Hippocampal formation (tissue), 2 donors: ENCODE data around the gene ASIP.
"Not testable (repeated sequence)": the region's sequence is repeated elsewhere in the genome, so short reads cannot be mapped to it uniquely, and the experiment has no call there.

ENCODE experiments used
- DNase-seq, 2 donors: peaks; one replicate each; lab custom pipeline; 2025; lab: John Stamatoyannopoulos, UW

Gene ASIP

DNA sequence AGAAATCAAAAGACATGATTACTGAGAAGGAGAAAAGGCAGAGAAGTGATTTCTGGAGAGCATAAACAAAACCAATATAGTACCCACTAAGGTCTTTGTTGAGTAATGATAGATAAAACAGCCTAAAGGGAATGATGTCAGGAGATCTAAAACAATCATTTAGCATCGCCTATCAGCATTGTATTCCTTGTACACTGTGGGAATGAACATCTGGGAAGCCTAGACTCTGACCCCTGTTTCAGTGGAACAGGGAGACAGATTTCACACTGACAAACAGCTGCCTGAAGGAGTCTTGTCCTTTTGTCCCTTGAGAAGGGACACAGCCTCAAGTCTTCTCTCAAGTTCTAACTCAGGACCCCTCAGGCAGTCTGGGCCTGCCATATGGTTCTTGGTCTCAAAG is 1.7 kb downstream of the ASIP start:
- DNase-seq = no peak

DNA sequence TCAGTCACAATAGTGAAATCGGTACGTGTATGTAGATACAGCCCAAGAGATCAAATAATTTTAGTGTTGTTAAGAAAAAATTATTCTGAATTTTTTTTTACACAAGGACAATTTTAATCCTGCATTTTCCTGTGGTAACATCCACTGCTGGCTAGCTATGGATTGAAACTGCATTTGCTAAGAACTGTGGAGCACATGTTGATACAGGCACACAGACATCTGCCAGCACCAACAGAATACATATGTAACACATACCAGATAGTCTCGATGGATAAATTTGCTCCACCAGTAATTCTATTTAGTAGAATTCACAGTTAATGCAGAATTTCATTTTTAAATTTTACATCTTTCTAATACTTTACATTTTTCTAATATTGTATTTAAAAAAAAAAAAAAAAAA is 2.2 kb downstream of the ASIP start:
- DNase-seq = no peak

- DNase-seq = no peak
Measured at GRCh38 chr20:34246126-34246626, 5.0 kb downstream of the ASIP start.

GRCh38 chr20:34249291-34249690 is 8.1 kb downstream of the ASIP start:
- DNase-seq = no peak

DNA sequence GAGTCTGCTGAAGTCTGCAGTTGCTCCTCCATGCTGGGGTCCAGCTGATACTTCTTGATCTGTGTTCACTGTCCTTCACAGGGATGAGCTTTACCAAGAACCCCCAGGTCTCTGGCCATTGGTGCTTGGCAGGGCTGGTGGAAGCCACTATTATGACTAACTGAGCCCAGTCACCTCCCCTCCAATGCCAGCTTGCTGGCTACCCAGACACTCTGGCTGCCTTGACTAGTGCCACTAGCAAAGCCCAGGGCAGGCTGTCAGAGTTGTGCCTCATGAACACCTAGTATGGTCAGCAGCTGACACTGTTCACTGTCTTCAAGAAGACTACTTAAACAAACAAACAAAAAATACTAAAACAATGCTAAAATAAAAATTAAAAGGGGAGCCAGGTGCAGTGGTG is 8.8 kb downstream of the ASIP start:
- no peak for DNase-seq

DNA sequence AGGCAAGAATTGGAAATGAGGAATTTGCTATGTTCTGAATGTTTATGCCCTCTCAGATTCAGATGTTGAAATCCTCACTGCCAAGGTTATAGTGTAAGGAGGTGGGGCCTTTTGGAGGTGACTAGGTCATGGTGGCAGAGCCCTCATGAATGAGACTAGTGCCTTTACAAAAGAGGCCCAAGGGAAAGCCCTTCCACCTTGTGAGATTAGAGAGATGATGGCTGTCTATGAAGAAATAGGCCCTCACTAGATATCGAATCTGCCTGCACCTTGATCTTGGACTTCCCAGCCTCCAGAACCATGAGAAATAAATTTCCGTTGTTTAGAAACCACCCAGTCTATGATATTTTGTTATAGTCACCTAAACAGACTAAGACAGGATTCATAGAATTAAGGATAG is 10.4 kb downstream of the ASIP start:
- no peak for DNase-seq

DNA sequence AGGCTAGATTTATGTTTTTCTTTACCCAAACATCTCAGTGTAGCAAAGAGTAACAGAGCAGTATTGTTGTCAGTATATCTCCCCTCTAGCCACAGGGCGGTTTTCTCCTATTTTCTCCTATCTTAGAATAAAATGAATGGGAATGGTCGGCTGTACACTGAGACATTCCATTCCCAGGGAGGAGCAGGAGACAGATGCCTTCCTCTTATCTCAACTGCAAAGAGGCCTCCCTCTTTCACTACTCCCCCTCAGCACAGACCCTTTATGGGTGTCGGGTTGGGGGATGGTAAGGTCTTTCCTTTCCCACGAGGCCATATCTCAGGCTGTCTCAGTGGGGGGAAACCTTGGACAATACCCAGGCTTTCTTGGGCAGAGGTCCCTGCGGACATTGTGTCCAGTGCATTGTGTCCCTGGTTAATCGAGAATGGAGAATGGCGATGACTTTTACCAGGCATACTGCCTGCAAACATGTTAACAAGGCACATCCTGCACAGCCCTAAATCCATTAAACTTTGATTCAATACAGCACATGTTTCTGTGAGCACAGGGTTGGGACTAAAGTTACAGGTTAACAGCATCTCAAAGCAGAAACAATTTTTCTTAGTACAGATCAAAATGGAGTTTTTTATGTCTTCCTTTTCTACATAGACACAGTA is 11.3 kb downstream of the ASIP start:
- DNase-seq = not testable (repeated sequence)

- DNase-seq = no peak
Measured at GRCh38 chr20:34254979-34255378, 13.8 kb downstream of the ASIP start.

DNA sequence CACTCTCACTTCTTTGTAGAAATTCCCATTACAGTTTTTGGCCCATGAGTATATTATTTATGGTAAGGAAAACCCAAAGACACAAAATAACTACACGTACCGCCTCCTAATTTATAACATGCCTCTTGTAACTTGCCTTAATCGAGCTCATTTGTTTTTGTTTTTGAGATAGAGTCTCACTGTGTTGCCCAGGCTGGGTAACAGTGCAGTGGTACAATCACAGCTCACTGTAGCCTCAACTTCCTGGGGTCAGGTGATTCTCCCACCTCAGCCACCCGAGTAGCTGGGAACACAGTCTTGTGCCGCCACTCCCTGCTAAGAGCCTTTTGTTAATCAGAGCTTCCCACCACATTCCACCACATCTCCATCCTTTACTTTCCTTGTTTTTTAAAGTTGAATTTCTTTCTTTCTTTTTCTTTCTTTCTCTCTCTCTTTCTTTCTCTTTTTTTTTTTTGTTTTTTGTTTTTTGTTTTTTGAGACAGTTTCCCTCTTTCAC is 15.5 kb downstream of the ASIP start:
- DNase-seq = no peak

GRCh38 chr20:34260208-34260942 is 19.2 kb downstream of the ASIP start:
- DNase-seq = no peak

DNA sequence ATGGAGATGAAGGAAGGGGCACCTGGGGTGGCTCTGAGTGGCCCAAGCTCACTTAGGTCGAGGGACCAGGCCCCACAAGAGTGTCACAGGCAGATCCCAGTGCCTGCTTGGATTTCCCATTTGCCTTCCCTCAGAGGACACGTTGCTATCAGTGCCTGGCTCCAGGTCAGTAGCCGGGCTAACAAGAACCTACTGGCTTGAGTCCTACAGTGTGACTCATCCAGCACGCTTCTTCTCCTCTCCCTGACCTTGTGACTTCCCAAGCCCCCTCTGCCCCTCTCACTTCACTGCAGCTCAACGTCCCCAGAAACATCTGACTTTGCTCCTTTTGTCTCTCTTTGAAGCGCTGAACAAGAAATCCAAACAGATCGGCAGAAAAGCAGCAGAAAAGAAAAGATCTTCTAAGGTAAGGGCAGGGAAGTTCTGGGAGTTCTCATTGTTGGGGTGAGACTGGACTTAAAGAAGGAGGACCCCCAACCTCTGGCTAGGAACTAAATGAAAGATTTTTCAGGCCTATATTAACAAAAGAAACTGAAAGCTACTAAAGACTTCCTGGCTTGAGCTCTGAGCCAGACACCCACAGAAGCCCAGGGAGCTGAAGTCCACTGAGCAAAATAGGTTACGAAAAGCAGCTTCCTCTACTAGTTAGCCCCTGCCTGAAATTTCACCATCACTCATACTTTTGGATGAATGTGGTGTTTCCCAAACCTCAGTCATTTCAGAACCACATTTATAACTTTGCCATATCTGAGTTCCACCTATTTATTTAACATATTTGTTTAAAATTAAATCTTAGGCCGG is 21.5 kb downstream of the ASIP start:
- no peak for DNase-seq

DNA sequence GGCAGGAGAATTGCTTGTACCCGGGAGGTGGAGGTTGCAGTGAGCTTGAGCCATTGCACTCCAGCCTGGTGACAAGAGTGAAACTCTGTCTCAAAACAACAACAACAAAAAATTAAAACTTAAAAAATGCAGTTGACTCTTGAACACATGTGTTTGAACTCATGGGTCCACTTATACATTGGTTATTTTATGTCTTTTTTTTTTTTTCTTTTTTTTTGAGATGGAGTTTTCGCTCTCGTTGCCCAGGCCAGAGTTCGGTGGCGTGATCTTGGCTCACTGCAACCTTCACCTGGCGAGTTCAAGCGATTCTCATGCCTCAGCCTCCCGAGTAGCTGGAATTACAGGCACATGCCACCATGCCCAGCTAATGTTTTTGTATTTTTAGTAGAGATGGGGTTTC is 22.2 kb downstream of the ASIP start:
- DNase-seq = not testable (repeated sequence)

- DNase-seq = no peak
Measured at GRCh38 chr20:34264141-34264540, 22.9 kb downstream of the ASIP start.

- DNase-seq = no peak
Measured at GRCh38 chr20:34268145-34268544, 26.9 kb downstream of the ASIP start.

- no peak for DNase-seq
Measured at GRCh38 chr20:34268851-34269636, 27.8 kb downstream of the ASIP start.

- DNase-seq = no peak
Measured at GRCh38 chr20:34269996-34270627, 28.9 kb downstream of the ASIP start.

GRCh38 chr20:34271956-34272355 is 30.7 kb downstream of the ASIP start:
- DNase-seq = no peak

DNA sequence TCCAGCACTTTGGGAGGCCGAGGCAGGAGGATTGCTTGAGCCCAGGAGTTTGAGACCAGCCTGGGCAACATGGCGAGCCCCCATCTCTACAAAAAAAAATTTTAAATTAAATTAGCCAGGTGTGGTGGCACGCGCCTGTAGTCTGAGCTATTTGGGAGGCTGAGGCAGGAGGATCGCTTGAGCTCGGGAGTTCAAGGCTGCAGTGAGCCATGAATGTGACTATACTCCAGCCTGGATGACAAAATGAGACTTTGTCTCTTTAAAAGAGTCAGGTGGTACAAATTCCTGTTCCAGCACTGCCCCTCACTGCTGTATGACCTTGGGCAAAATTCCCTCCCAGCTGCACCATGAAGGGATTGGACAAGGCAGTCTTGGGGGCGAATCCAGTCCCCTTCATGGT is 33.5 kb downstream of the ASIP start:
- DNase-seq = no peak

- DNase-seq = no peak
Measured at GRCh38 chr20:34281177-34281576, 40.0 kb downstream of the ASIP start.

- DNase-seq = no peak
Measured at GRCh38 chr20:34282041-34282440, 40.8 kb downstream of the ASIP start.

DNA sequence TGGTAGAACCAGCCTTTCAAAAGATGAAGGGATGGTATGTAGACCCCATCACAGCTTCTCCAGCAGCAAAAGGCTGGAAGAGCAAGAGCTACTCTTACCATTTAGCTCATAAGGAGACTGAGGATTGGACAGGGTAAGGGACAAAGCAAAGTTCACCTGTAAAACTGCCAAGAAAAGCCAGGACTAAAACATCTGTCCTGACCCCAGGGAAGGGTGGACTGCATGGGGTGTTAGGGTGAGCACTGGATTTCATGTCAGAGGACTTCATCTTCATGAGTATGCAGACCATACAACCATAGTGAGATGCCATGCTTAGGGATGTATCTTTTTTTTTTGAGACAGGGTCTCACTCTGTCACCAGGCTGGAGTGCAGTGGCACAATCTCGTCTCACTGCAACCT is 42.6 kb downstream of the ASIP start:
- no peak for DNase-seq
